GM18498 (cell line): ENCODE results near the gene TRERF1.

ENCODE experiments used
- ATAC-seq: cut with Tn5 transposase; IDR thresholded peaks from one replicate; pipeline ENCODE4 v1.9.1; 2021; ENCODE audit warnings: mild to moderate bottlenecking, moderate library complexity; ENCODE audit not compliant: unreplicated experiment

Gene TRERF1

GRCh38 chr6:42263165-42263728 is 188.5 kb downstream of the TRERF1 start:
- ATAC-seq, result no peak

GRCh38 chr6:42260972-42261371 is 190.8 kb downstream of the TRERF1 start:
- ATAC-seq, result no peak

- ATAC-seq, result no peak
Measured at GRCh38 chr6:42260396-42260888, 191.3 kb downstream of the TRERF1 start.

GRCh38 chr6:42259841-42260395 is 191.8 kb downstream of the TRERF1 start:
- no peak for ATAC-seq

GRCh38 chr6:42259286-42259685 is 192.4 kb downstream of the TRERF1 start:
- no peak for ATAC-seq

GRCh38 chr6:42257614-42258013 is 194.1 kb downstream of the TRERF1 start:
- ATAC-seq, result no peak

GRCh38 chr6:42257063-42257462 is 194.7 kb downstream of the TRERF1 start:
- no peak for ATAC-seq

- ATAC-seq, result no peak
Measured at GRCh38 chr6:42255050-42255449, 196.7 kb downstream of the TRERF1 start.

GRCh38 chr6:42254505-42254904 is 197.2 kb downstream of the TRERF1 start:
- no peak for ATAC-seq

- ATAC-seq, result no peak
Measured at GRCh38 chr6:42251911-42252637, 199.7 kb downstream of the TRERF1 start.

- ATAC-seq, result no peak
Measured at GRCh38 chr6:42251500-42251899, 200.2 kb downstream of the TRERF1 start.

GRCh38 chr6:42250274-42250931 is 201.3 kb downstream of the TRERF1 start:
- no peak for ATAC-seq

GRCh38 chr6:42249279-42249678 is 202.4 kb downstream of the TRERF1 start:
- no peak for ATAC-seq

- no peak for ATAC-seq
Measured at GRCh38 chr6:42243046-42243445, 208.7 kb downstream of the TRERF1 start.

GRCh38 chr6:42241915-42242314 is 209.8 kb downstream of the TRERF1 start:
- no peak for ATAC-seq

GRCh38 chr6:42239736-42240375 is 211.9 kb downstream of the TRERF1 start:
- ATAC-seq, result no peak

GRCh38 chr6:42239333-42239732 is 212.4 kb downstream of the TRERF1 start:
- ATAC-seq, result no peak

- no peak for ATAC-seq
Measured at GRCh38 chr6:42237857-42238256, 213.9 kb downstream of the TRERF1 start.

- ATAC-seq, result no peak
Measured at GRCh38 chr6:42236682-42237473, 214.8 kb downstream of the TRERF1 start.

GRCh38 chr6:42236030-42236429 is 215.7 kb downstream of the TRERF1 start:
- no peak for ATAC-seq
